Iris pigment epithelial cell (primary cell): ENCODE data around the gene HSD17B3.
A peak's percentile ranks its signal among the peaks of the same experiment; 100 is the strongest.
"Not testable (repeated sequence)": the region's sequence is repeated elsewhere in the genome, so short reads cannot be mapped to it uniquely, and the experiment has no call there.

ENCODE experiments used
- DNase-seq: peaks from one replicate; pipeline ENCODE4 v3.0.0-alpha.2; 2011; ENCODE audit warnings: low read depth

The HSD17B3 gene

DNA sequence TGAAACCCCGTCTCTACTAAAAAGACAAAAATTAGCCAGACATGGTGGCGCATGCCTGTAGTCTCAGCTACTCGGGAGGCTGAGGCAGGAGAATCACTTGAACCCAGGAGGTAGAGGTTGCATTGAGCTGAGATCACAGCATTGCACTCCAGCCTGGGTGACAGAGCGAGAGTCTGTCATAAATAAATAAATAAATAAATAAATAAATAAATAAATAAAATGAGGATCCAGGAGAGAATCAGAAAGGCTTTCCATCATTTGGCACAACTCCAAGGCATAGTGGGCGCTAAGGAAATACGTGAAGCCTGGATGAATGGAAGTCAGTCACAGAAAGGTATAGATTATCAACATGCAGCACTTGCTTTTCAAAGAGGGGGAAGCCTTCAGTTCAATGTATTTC is 65.6 kb downstream of the HSD17B3 start:
- not testable (repeated sequence) for DNase-seq

DNA sequence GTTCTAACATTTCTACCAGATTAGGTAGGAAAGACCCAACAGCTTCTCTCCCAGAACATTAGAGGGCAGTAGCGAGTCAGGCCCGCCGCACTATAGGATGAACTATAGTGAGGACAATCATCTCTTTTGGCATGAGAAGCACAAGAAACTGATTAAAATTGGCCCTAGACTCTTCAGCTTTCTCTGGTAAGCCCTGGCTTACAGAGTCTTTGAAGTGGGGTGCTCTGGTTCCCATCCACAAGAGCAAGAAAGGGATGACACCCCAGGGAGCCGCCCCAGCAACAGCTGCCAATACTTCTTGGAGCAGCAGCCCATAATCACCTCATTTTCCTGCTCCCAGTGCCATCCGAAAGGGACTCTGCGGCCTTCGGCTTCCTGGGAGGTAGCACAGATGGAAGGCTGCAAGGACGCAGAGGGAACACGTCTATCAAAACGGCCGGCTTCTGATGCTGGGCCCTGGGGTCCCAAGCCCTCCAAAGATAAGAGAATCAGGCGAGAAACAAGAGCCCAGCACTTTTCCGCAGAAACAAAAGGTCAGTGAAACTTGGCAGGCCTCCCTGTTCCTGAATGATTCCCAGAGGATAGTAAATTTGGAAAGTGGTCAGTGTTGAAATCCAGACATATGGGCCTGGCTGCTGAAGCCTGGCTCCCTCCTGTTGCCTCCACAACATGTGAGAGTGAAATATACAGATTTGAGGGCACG is 69.3 kb downstream of the HSD17B3 start:
- DNase-seq = peak; percentile 63

DNA sequence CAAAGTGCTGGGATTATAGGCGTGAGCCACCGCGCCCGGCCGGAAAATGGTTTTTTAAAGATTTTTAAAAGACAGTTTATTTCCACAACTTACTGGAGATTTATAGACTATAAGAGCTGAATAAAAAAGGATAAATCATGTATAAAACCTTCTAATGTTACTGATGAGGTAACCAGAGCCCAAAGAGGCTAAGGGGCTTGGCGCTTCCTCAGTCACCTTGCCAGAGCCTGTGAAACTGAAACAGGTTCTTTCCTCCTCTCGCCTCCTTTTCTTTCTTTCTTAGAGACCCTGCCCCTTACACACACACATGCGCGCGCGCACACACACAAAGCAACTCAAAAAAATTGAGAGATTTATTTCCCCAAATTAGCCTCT is 69.8 kb downstream of the HSD17B3 start:
- DNase-seq = no peak

DNA sequence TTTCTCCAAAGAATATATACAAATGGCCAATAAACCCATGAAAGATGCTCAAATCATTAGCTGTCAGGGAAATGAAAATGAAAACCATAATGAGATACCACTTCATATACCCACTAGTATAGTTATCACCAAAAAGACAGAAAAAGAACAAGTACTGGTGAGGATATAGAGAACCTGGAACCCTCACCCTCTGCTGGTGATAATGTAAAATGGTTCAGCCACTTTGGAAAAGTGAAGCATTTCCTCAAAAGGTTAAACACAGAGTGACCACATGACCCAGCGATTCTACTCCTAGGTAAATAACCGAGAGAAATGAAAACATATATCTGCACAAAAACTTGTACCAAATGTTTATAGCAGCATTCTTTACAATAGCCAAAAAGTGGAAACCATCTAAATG is 72.0 kb downstream of the HSD17B3 start:
- no peak for DNase-seq

DNA sequence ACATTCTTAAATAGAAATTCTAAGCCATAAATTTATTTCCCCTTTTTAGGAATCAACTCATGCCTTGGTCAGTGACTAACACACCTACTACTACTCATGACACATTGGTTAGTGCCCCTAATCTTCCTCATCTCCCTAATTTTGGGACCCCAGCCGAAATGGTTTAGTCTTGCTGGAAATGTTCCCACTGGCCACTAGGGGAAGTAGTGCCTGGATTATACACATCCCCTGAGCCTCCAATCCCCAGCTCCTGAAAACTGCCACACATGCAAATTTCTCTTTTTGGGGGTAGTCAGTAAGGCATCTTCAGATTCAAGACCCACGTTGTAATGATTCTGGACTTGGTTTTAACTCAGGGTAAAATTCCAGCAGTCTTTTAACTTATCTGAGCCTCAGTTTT is 79.8 kb downstream of the HSD17B3 start:
- DNase-seq = no peak

DNA sequence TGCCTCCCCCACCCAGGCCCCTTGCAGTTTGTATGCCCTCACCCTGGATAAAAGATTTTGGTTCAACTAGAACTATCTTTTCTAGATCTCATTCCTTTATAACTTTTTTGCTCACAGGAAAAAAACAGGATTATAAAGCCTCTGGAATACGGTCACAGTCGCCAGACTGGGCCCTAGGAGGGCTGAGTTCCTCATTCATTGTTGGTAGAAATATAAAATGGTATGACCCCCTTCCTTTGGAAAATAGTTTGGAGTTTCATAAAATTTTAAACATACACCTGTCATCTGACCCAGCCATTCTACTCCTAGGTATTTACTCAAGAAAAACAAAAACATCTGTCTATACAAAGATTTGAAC is 82.1 kb downstream of the HSD17B3 start:
- no peak for DNase-seq

DNA sequence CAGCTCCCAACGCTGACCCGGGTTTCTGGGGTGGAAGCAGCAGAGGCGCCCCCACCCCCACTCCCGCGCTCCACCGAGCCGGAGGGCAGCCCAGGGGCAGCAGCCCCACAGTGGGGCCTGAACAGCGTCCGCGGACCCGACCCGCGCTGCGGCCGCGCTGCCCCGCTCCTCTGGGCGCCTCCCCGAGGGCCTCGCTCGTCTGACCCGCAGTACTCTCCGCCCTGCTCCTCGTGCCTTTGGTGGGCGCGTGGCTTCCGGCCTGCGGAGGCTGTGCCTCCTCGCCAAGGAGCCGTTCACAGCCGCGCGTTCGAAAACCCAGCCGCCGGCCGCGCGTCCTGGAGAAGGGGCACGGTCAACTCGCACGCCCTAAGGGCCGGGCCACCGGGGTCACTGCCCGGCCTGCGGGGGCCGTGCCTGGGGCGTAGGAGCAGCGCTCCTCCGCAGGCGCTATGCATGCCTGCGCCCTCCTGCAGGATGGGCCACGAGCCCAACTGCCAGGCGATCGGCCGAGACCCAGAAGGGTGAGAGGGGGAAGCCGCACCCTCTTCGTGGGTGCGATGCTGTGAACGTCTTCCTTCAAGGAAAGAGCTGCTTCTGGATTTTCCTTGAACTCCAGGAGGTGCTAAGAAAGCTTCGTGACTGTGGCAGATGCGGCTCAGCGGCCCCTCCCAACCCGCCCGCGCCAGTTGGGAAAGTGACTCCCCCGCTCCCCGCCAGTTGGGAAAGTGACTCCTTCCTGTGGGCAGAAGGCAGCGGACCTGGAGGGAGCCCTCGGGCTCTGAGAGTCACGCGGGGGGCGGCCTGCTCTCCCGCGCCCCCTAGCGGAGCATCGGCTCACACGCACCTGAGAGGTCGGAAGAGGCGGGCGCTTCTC is 82.7 kb downstream of the HSD17B3 start:
- DNase-seq = peak; percentile 11

DNA sequence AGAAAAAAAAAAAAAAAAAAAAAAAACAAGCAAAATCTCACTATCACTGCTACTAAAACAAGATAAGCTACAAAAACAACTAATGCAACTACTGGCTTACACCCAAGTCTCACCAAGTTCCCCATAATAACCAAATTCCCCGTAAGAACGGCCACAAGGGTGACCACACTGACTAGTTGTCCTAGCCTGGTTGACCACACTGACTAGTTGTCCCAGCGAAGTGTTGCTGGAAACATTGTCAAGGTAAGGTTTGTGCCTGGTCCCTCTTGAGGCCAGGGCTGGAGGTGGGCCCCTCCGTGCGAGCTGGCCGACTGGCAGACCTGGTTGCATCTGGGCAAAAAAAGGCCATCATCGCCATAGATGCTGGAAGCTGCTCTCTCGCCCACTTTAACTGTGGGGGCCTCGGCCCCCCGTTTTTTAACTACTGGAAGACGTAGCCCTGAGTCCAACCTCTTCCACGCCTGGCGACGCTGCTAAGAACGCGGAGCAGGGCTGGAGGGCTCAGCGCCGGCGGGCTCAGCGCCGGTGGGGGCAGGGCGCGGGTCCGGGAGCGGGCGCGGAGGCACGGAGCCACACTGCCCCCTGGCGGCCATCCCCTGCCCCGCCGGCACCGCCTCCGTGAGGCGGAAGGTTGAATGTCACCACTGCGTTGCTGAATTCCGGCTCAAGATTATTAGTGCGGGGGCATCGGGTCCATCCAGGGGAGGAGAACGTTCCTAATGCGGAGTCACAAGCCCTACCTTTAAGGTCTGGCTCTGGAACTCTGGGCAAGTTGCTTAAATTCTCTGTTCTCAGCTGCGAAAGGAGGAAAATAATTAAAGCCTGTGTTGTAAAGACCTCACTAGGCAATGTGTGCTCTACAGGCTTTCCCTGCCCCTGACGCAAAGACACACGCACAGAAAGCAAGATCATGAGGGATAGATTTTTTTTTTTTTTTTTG is 84.0 kb downstream of the HSD17B3 start:
- DNase-seq = peak; percentile 54

DNA sequence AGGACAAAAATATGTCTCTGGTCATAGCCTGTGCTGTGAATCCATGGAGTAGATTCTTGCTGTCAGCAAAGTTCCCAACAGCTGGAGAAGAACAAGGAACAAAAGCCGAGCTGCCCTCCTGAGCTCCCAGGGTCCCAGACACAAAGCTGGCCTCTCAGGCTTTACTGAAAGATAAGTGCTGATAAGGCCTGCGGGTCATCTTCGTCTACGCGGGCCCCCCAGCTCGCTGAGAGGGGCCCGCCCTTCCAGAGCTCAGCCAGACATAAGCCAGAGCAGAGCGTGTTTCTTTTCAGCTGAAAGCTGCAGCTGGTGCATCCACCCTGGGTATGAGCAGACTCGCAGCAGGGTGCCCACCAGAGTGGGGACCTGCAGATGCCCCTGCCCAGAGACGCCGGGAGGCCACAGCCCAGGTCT is 84.7 kb downstream of the HSD17B3 start:
- no peak for DNase-seq

DNA sequence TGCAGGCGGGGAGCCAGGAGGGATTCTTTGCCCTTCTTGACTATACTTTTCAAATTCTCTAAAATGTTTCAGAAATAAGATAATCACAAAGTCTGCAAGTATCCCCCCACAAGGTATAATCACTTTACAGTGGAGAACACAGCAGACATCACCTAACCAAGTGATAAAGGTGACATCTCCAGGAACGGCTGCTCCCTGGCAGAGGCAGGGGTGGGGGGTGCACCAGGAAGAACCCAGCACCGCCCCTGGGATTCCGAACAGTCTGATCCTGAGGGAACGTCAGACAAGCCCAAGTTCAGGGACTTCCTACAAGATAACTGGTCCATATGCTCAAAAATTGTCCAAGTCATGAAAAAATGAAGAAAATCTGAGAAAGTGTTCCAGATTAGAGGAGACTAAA is 85.4 kb downstream of the HSD17B3 start:
- DNase-seq = no peak

DNA sequence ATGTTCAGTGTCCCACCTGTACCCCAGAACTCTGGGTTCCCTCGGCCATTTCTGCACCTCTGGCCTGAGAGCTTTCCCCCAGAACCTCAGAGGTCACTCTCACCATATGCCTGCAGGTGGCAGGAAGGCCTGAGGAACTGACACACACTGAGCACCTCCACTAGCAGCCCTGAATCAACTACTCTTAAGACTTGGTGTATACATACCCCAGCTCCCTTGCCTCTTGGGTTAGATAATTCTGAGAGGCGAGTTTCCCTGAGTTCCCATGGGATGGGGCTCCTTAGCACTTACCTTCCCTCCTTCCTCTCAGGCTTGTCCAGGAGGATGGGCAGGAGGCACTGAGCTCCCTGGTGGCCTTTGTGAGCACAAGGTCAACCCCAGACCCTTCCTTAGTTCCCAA is 86.1 kb downstream of the HSD17B3 start:
- no peak for DNase-seq

DNA sequence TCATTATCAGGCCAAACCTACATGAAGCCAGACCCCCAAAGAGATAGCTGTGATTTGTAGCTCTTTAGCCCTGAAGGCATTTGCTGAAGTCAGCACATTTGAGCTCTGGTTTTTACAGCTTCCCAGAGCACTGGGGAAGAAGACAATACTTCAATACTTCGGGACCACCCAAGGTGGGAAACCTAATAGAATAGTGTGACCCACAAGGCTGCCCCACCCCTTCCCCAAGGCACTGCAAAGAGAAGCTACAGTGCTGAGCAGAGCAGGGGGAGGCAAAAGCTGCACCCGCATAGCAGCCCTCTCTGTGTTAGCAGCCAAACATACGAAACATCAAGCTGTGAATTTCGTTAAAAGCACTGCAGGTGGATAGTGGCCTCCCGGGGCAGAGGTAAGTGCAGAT is 87.3 kb downstream of the HSD17B3 start:
- DNase-seq = no peak

DNA sequence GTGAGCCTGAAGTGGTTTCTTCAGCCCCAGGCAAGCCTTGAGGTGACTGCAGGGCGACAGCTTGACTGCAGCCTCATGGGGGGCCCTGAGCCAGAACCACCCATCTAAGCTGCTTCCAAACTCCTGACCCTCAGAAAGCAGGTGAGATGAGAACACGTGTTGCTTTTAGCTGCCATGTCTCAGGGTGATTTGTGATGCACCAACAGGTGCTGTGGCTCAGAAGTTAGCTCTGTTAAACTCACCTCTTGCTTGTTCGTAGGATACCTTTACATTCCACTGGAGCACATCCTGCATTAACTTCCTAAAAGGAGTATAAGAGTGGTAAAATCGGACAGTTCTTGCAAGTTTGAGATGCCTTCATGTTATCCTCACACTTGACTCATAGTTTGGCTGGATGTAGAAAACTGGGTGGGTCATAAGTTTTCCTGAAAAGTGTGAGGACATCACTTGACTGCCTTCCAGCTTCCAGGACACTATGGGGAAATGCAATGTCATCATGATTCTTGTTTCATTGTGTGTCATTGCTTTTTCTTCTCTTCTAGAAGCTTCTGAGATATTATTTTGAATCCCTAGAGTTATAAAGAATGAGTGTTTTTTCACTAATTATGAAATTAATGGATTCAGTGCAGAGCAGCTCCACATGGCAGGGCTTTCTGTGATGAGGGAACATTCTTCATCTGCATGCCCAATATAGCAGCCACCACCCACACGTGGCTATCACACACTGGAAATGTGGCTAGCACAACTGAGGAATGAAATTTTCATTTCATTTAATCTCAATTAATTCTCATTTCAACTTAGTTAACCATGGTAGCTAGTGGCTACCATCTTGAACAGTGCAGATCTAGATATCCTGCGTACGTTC is 92.3 kb downstream of the HSD17B3 start:
- DNase-seq = peak; percentile 77

DNA sequence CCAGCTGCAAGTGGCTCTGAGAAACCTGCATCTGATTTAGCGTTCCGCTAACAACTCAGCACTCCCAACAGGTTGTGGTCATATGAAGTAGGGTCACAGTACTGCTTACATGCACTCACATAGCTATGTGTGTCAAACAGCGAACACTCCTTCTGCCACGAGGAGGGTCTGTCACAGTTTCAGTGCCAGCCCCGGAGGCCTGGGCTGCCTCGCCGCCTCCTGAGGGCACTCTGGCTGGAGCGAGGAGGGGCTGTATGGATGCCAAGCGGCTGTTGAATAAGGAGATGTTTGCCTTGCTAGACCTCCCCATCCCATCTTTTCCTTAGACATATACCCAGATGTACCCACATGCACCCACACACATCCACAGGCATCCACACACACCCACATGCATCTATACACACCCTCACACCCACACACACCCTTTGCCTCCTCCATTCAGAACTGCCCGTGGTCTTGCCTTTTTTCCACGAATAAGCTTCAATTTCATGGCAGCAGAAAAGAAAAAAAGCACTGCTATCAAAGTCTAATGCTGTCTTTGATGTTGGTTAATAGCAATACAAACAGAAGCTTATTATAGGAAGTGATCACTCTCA is 95.7 kb downstream of the HSD17B3 start:
- no peak for DNase-seq

DNA sequence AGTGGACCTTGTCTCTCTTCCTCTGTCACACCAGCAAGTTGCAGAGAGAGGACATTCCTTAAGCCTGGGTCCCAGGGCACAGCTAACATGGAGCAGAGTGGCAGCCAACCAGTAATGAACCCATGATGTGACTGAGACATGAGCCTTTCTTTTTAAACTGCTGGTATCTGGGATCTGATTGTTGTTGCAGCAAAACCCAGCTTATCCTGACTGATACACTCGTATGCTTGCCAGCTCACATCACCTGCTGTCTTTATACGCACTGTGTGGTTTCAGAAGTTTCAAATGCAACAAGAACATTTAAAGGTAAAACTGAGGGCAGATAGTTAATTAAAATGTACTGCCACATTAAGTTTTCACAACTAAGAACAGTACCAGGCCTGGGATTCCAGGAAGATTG is 97.1 kb downstream of the HSD17B3 start:
- no peak for DNase-seq

DNA sequence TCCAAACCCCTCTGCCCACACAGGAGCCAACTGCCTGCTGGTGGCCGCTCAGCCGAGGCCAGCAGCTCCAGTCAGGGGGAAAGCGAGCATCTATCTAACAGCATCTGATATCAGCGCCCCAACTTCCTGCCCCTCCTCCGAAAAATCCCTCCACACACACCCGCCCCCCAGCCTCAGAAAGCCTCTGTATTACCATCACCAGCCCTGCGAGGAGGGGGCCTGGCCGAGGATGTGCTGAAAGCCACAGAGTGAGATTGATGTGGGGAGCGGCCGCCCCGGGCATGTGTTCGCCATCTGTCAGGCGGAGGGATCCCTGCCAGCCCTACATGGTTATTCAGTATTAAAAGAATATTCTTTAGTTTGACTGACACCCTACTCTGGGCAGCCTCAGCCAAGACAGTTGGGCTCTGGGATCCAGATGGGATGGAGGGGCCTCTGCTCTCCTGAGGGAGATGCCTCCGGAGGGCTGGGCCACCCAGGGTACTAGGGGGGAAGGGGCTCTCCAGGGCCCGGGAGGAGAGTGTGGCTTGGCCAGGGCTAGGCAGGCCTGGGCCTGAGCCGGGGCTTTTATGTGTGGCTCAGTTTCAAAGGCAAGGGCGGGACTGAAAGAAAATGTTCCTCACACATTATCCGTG is 98.0 kb downstream of the HSD17B3 start:
- no peak for DNase-seq

DNA sequence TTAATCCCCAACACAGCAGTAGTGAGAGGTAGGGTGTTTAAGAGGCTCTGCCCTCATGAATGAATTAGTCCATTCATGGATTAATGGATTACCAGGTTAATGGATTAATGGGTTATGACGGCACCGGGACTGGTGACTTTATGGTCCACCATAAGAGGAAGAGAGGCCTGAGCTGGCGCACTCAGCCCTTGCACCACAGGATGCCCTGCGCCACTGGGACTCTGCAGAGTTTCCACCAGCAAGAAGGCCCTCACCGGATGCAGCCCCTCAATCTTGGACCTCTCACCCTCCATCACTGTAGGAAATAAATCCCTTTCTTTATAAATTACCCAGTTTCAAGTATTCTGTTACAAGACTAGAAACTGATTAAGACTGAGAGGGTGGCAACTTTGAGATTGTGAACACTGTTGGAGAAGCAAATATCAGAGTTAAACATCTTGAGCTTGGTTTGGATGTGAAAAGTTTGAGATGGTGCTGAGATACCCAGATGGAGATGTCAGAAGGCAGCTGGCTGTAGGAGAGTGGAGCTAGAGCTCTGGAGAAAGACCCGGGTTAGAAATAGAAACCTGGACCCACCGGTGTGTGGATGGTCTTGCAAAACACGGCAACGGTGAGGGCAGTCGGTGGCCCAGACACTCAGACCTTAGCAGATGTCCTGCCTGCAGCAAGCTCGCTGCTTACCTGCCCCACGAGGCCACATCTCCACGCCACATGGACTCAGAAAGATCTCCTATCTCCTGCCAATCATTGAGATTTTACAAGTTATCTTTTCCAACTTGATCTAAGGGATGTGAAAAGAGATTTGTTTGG is 98.8 kb downstream of the HSD17B3 start:
- no peak for DNase-seq

DNA sequence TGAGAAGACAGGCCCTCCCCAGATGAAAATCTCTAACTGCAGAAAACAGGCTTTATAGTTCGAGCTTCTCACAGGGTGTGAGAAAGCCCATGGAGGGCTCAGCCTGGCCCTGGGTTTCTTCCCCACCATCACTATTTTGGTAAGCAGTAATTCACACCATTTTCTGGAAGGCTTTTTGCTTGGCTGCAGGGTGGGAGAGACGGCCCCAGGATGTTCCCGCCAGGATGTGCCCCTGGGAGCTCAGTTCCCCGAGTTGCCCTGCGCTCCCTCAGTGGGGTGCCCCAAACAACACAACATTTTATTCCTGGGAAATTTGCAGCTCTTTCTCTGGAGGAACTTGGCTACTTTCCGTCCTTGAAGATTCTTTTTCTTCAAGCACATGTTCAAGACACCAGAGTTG is 100.8 kb downstream of the HSD17B3 start:
- no peak for DNase-seq

DNA sequence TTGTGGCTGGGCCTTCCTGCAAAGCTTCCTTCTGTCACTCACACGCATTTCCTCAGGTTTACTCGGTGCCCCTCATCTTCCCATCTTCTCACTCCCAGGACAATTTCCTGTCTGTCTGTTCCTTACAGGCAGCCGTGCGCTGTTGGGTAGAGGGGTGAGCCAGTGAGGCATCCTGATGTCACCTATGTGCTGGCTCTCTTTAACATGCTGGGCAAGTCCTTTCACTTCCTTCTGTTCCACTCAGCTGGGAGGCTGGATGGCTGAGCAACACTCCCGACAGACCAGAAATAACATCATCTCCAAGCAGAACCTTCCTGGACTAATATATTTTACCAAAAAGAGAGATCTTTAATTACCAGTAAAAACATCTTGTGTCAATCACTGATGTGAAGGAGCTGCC is 103.0 kb downstream of the HSD17B3 start:
- no peak for DNase-seq

DNA sequence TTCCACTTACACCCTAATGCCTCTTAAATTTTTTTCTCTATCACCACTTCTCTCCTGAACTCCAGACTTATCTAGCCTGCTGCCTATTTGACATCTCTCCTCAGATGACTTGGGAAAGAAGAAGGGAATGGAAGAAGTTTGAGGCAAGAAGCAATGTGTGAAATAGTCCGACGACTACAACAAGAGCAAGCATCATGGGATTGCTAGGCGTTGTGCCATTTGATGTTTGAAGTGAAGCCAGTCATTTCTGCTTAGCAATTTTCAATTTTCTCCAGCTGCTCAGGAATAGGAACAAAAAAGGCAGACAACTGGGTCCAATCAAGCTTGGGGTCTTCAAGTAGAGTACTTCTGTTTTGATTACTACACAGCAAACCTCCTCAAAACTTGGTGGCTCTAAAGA is 106.4 kb downstream of the HSD17B3 start:
- DNase-seq = no peak
